CD4-positive, alpha-beta T cell treated with Interferon alpha-2 for 1 hour (primary cell): ENCODE results near the gene RELL1.
"Not testable (repeated sequence)": the region's sequence is repeated elsewhere in the genome, so short reads cannot be mapped to it uniquely, and the experiment has no call there.

Experiments
- DNase-seq, 2 donors: peaks; one replicate each; pipeline ENCODE4 v3.0.0-alpha.2; 2020 to 2022

Gene RELL1

GRCh38 chr4:37690976-37691375 lies 4.8 kb upstream of the RELL1 start:
- no peak for DNase-seq

GRCh38 chr4:37689353-37690095 lies 3.3 kb upstream of the RELL1 start:
- DNase-seq = no peak

- no peak for DNase-seq
These were observed 1.5 kb upstream of the RELL1 start for GRCh38 chr4:37687681-37688080.

- no peak for DNase-seq
These were observed 1.0 kb upstream of the RELL1 start for GRCh38 chr4:37687194-37687562.

GRCh38 chr4:37685823-37686372 lies 278 bp downstream of the RELL1 start:
- DNase-seq = peak in 1 of 2 donors; percentile 17

- DNase-seq = peak; percentile 28 to 74
These were observed 884 bp downstream of the RELL1 start for GRCh38 chr4:37685161-37685822.

- no peak for DNase-seq
These were observed 2.0 kb downstream of the RELL1 start for GRCh38 chr4:37684154-37684553.

- no peak for DNase-seq
These were observed 3.3 kb downstream of the RELL1 start for GRCh38 chr4:37682701-37683401.

GRCh38 chr4:37680089-37680488 lies 6.1 kb downstream of the RELL1 start:
- DNase-seq = no peak

- DNase-seq = no peak
These were observed 6.9 kb downstream of the RELL1 start for GRCh38 chr4:37679301-37679700.

- DNase-seq = no peak
These were observed 7.6 kb downstream of the RELL1 start for GRCh38 chr4:37678624-37679023.

GRCh38 chr4:37675587-37676290 lies 10.4 kb downstream of the RELL1 start:
- DNase-seq = peak; percentile 44 to 53

GRCh38 chr4:37674439-37674838 lies 11.7 kb downstream of the RELL1 start:
- DNase-seq = no peak

GRCh38 chr4:37673538-37674192 lies 12.5 kb downstream of the RELL1 start:
- DNase-seq = no peak

GRCh38 chr4:37671072-37671471 lies 15.1 kb downstream of the RELL1 start:
- no peak for DNase-seq

GRCh38 chr4:37670249-37670648 lies 15.9 kb downstream of the RELL1 start:
- DNase-seq = no peak

- not testable (repeated sequence) for DNase-seq
These were observed 17.1 kb downstream of the RELL1 start for GRCh38 chr4:37669124-37669523.

- no peak for DNase-seq
These were observed 18.7 kb downstream of the RELL1 start for GRCh38 chr4:37667197-37668100.

GRCh38 chr4:37666625-37667071 lies 19.5 kb downstream of the RELL1 start:
- DNase-seq = peak; percentile 3 to 30

- DNase-seq = no peak
These were observed 20.5 kb downstream of the RELL1 start for GRCh38 chr4:37665333-37666320.
